Measurements from ENCODE around the gene MRPS33.
"Not testable (repeated sequence)": the region's sequence is repeated elsewhere in the genome, so short reads cannot be mapped to it uniquely, and the experiment has no call there.

The MRPS33 gene

GRCh38 chr7:141014524-141015395, at the start of gene MRPS33:
TSS of gene MRPS33 (minus strand) at chr7:141014952. CDS start at chr7:141010633, 4,319 bp downstream.
- peak; percentile 73 for DNase-seq (ENCODE audit: low read depth)

- no peak for DNase-seq (ENCODE audit: low read depth)
Observed at GRCh38 chr7:141057788-141058187, 43.0 kb upstream of the MRPS33 start.

- no peak for DNase-seq (ENCODE audit: low read depth)
Observed at GRCh38 chr7:141055146-141055545, 40.4 kb upstream of the MRPS33 start.

GRCh38 chr7:141053626-141054025, 38.9 kb upstream of the MRPS33 start:
- no peak for DNase-seq (ENCODE audit: low read depth)

GRCh38 chr7:141045842-141046620, 31.3 kb upstream of the MRPS33 start:
- peak; percentile 56 for DNase-seq (ENCODE audit: low read depth)

- peak; percentile 30 for DNase-seq (ENCODE audit: low read depth)
Observed at GRCh38 chr7:141045126-141045841, 30.5 kb upstream of the MRPS33 start.

GRCh38 chr7:141043616-141044015, 28.9 kb upstream of the MRPS33 start:
- peak; percentile 18 for DNase-seq (ENCODE audit: low read depth)

- DNase-seq (ENCODE audit: low read depth) = no peak
Observed at GRCh38 chr7:141042222-141043193, 27.8 kb upstream of the MRPS33 start.

GRCh38 chr7:141039376-141039775, 24.6 kb upstream of the MRPS33 start:
- no peak for DNase-seq (ENCODE audit: low read depth)

GRCh38 chr7:141038100-141038499, 23.3 kb upstream of the MRPS33 start:
- DNase-seq (ENCODE audit: low read depth) = not testable (repeated sequence)

- not testable (repeated sequence) for DNase-seq (ENCODE audit: low read depth)
Observed at GRCh38 chr7:141032539-141033323, 18.0 kb upstream of the MRPS33 start.

GRCh38 chr7:141028767-141029166, 14.0 kb upstream of the MRPS33 start:
- DNase-seq (ENCODE audit: low read depth) = no peak

- no peak for DNase-seq (ENCODE audit: low read depth)
Observed at GRCh38 chr7:141027043-141027442, 12.3 kb upstream of the MRPS33 start.

GRCh38 chr7:141024668-141025067, 9.9 kb upstream of the MRPS33 start:
- no peak for DNase-seq (ENCODE audit: low read depth)

- no peak for DNase-seq (ENCODE audit: low read depth)
Observed at GRCh38 chr7:141023295-141023694, 8.5 kb upstream of the MRPS33 start.

- no peak for DNase-seq (ENCODE audit: low read depth)
Observed at GRCh38 chr7:141017555-141017954, 2.8 kb upstream of the MRPS33 start.

GRCh38 chr7:141016349-141016748, 1.6 kb upstream of the MRPS33 start:
- no peak for DNase-seq (ENCODE audit: low read depth)

- peak; percentile 24 for DNase-seq (ENCODE audit: low read depth)
Observed at GRCh38 chr7:141014125-141014523, 628 bp downstream of the MRPS33 start.

- no peak for DNase-seq (ENCODE audit: low read depth)
Observed at GRCh38 chr7:141013345-141013715, 1.4 kb downstream of the MRPS33 start.

- peak; percentile 11 for DNase-seq (ENCODE audit: low read depth)
Observed at GRCh38 chr7:141012696-141013344, 1.9 kb downstream of the MRPS33 start.

Measured in GM04503 (cell line).